HL-60 (cell line): Measurements from ENCODE around the gene CCDC144A.

Experiments used
- POLR2AphosphoS5 ChIP-seq: IDR thresholded peaks from 2 replicates; pipeline ENCODE4 v1.6.1; 2012; ENCODE audit warnings: low read depth
- SPI1 ChIP-seq: IDR thresholded peaks from 2 replicates; pipeline ENCODE4 v1.6.1; 2012; ENCODE audit warnings: low read depth, mild to moderate bottlenecking, borderline replicate concordance
- TF ChIP-seq, protein P1 (sequence below): IDR thresholded peaks from one replicate; pipeline ENCODE4 v1.5.1; 2011; ENCODE audit warnings: low read length, control low read depth, inconsistent platforms; ENCODE audit not compliant: insufficient read depth

DNA sequence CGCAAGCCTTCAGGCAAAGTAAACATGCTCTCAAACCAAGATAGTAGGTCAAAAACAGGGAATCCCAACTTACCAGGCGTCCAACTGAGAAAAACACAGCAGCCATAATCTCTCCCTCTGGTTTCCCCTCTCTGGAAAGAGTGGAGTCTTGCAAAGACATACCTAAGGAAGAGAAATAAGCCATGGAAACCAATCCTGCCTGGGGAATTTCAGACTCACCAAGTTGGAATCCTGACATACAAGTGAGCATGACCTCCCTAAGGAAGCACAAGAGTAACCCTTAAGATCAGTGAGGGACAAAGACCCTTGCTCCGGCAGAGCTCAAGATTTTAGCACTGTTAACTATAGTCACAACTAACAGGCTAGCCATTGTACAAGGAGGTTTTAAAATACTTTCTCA is 40.5 kb upstream of the CCDC144A start:
- TF ChIP-seq, protein P1, sequence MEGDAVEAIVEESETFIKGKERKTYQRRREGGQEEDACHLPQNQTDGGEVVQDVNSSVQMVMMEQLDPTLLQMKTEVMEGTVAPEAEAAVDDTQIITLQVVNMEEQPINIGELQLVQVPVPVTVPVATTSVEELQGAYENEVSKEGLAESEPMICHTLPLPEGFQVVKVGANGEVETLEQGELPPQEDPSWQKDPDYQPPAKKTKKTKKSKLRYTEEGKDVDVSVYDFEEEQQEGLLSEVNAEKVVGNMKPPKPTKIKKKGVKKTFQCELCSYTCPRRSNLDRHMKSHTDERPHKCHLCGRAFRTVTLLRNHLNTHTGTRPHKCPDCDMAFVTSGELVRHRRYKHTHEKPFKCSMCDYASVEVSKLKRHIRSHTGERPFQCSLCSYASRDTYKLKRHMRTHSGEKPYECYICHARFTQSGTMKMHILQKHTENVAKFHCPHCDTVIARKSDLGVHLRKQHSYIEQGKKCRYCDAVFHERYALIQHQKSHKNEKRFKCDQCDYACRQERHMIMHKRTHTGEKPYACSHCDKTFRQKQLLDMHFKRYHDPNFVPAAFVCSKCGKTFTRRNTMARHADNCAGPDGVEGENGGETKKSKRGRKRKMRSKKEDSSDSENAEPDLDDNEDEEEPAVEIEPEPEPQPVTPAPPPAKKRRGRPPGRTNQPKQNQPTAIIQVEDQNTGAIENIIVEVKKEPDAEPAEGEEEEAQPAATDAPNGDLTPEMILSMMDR, result no peak
- TF ChIP-seq POLR2AphosphoS5 (no peak), SPI1 (no peak)
